Psoas muscle (tissue), 8 donors: Measurements from ENCODE around the gene USP24. TPM values are rescaled to one million over a fixed set of nuclear protein-coding genes. Genes with fewer than 3 reads are reported as not detected.

Experiments used
- ATAC-seq, 4 donors: fragments of 200-7000 bp; cut with Tn5 transposase; one replicate each; pipeline ENCODE4 v1.9.1; 2020; ENCODE audit warnings: moderate library complexity in 3 of 4, mild to moderate bottlenecking in 2 of 4
- DNase-seq, 2 donors: peaks; one replicate each; pipeline ENCODE4 v3.0.0-alpha.2; 2020
- H3K27ac ChIP-seq: fragments of 200-600 bp; one replicate; pipeline ENCODE4 v1.8.0; 2022
- H3K27me3 ChIP-seq, 3 donors: fragments of 200-600 bp in 1 of 3; one replicate each; pipeline versions ENCODE4 v1.6.1 to v1.8.0; 2013 to 2022; ENCODE audit warnings: low read length in 2 of 3, mild to moderate bottlenecking in 2 of 3, moderate library complexity in 1 of 3; ENCODE audit not compliant: insufficient read depth in 3 of 3
- H3K36me3 ChIP-seq, 2 donors: fragments of 200-600 bp in 1 of 2; one replicate each; pipeline versions ENCODE4 v1.6.1 to v1.8.0; 2013 to 2022; ENCODE audit warnings: low read depth in 1 of 2, mild to moderate bottlenecking in 1 of 2, moderate library complexity in 1 of 2; ENCODE audit not compliant: insufficient read depth in 1 of 2
- H3K4me1 ChIP-seq: fragments of 200-600 bp; one replicate; pipeline ENCODE4 v1.8.0; 2022
- H3K4me3 ChIP-seq: fragments of 200-600 bp; one replicate; pipeline ENCODE4 v1.8.0; 2022; ENCODE audit warnings: mild to moderate bottlenecking
- H3K9me3 ChIP-seq: fragments of 200-600 bp; one replicate; pipeline ENCODE4 v1.8.0; 2022
- WGBS, 3 donors: extraction: QIAGEN DNeasy Blood & Tissue Kit; methylation state at CpG; one replicate each; pipeline versions ENCODE4 v1.1.6 to v1.1.7; 2013; 5-methylcytosine and 5-hydroxymethylcytosine counted together
- intact Hi-C, 2 donors: fragments of 100-400 bp; cut with DNase I; formaldehyde crosslinking; loops; one replicate each; pipeline versions ENCODE4 v1.11.0 to v1.14.2; 2022
- polyA plus RNA-seq, 3 donors: library from polyadenylated mRNA; stranded (reverse); fragments of 200-250 nt; gene quantifications; one replicate each; pipeline ENCODE4 v1.2.3, GENCODE V29; 2013
- total RNA-seq, 4 donors: library from RNA; stranded (reverse); fragmentation: NEBNext Ultra II Directional in 2 of 4; extraction: Animal tissue kit (Norgen Biotek cat#: 25700) in 2 of 4; gene quantifications; one replicate each; pipeline versions ENCODE4 v1.2.1 to v1.2.4, GENCODE V29; 2021 to 2023
- TF ChIP-seq, protein P1 (sequence below): fragments of 200-600 bp; IDR thresholded peaks from one replicate; pipeline ENCODE4 v1.8.0; 2022; ENCODE audit warnings: antibody characterized with exemption
- donor health status: healthy with polysubstance abuse.
- donor health status: DM: no; HTN: no; CAD: no; lungs with moderate emphysema.
- donor health status: Bipolar disorder and iron deficiency.
- donor health status: healthy.
- donor health status: DM: yes; HTN: yes; CAD: no.
- donor health status: DM: no; HTN: no; CAD: no.
- donor health status: DM: no; HTN: no; CAD: no.
- donor health status: DM: yes; HTN: yes; CAD: no.

USP24 gene
- total and polyA plus RNA-seq, 7 donors, result 14.6 to 67.9 (median 53.2) TPM

- intact Hi-C loops, result no loop called here
- no peak for DNase-seq
- TF ChIP-seq, protein P1, sequence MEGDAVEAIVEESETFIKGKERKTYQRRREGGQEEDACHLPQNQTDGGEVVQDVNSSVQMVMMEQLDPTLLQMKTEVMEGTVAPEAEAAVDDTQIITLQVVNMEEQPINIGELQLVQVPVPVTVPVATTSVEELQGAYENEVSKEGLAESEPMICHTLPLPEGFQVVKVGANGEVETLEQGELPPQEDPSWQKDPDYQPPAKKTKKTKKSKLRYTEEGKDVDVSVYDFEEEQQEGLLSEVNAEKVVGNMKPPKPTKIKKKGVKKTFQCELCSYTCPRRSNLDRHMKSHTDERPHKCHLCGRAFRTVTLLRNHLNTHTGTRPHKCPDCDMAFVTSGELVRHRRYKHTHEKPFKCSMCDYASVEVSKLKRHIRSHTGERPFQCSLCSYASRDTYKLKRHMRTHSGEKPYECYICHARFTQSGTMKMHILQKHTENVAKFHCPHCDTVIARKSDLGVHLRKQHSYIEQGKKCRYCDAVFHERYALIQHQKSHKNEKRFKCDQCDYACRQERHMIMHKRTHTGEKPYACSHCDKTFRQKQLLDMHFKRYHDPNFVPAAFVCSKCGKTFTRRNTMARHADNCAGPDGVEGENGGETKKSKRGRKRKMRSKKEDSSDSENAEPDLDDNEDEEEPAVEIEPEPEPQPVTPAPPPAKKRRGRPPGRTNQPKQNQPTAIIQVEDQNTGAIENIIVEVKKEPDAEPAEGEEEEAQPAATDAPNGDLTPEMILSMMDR, result no peak
- H3K36me3 ChIP-seq, result no peaks in the 10 kb centered on the region
- H3K4me1 ChIP-seq, result peaks cover under 1% of the 10 kb centered on the region
- no peak overlapping the region for H3K4me3 ChIP-seq
- WGBS, 3 donors, result 95 to 100% (median 100%) methylated on average over 3 of the region's 3 CpGs
- no peak for ATAC-seq
- H3K27ac ChIP-seq, result no peak overlapping the region
- no peaks in the 10 kb centered on the region for H3K27me3 ChIP-seq
- H3K9me3 ChIP-seq, result no peaks in the 10 kb centered on the region
Observed at GRCh38 chr1:55047611-55048010, 167.6 kb downstream of the USP24 start.

DNA sequence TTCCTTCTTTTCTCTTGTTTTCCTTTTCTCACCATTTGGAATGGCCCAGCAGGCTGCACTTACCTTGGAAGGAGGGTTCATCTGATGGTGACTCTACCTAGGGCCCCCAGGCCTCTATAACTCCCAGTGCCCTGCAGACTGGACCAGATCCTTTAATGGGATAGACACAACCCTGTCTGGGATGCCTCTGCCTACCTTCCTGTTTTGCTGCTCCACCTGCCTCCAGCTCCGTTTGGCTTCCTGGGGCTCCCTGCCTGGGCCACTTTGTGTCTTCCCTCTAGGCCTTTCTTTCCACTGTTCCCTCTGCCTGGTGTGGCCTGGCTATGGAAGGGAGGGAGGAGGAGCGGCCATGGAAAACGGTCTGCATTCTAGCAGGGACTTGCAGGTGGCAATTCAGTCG is 168.3 kb downstream of the USP24 start:
- no peak for DNase-seq
- Histone ChIP-seq H3K27me3 (no peaks in the 10 kb centered on the region), H3K36me3 (no peaks in the 10 kb centered on the region), H3K9me3 (no peaks in the 10 kb centered on the region), H3K27ac (no peak overlapping the region), H3K4me1 (no peaks in the 10 kb centered on the region), H3K4me3 (no peak overlapping the region)
- TF ChIP-seq, protein P1, result no peak
- no peak for ATAC-seq
- WGBS, 3 donors, result 83 to 87% (median 85%) methylated on average over 4 of the region's 4 CpGs
- intact Hi-C loops, result no loop called here

DNA sequence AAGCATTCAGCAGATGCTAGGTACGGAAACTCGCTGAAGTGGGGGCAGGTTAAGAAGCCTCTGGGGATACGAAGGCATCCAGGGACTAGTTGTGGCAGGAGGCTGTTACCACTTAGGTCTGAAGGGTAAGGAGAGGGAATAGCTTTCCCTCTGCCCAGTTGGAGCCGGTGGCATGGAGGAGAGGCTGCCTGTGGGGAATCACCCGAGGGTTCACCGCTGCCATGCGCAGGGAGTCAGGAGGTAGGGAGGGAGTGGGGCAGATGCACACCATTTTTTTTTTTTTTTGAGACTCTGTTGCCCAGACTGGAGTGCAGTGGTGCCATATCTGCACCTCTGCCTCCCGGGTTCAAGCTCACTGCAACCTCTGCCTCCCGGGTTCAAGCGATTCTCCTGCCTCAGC is 169.7 kb downstream of the USP24 start:
- Histone ChIP-seq H3K4me1 (no peaks in the 10 kb centered on the region), H3K36me3 (no peaks in the 10 kb centered on the region), H3K9me3 (no peaks in the 10 kb centered on the region), H3K4me3 (no peak overlapping the region), H3K27me3 (peaks cover 0 to 3% (median 0%) of the 10 kb centered on the region in 3 donors), H3K27ac (no peak overlapping the region)
- TF ChIP-seq, protein P1, result no peak
- DNase-seq, result no peak
- ATAC-seq, result no peak
- intact Hi-C loops, result no loop called here
- 94 to 98% (median 97%) methylated on average over 10 of the region's 10 CpGs for WGBS, 3 donors

DNA sequence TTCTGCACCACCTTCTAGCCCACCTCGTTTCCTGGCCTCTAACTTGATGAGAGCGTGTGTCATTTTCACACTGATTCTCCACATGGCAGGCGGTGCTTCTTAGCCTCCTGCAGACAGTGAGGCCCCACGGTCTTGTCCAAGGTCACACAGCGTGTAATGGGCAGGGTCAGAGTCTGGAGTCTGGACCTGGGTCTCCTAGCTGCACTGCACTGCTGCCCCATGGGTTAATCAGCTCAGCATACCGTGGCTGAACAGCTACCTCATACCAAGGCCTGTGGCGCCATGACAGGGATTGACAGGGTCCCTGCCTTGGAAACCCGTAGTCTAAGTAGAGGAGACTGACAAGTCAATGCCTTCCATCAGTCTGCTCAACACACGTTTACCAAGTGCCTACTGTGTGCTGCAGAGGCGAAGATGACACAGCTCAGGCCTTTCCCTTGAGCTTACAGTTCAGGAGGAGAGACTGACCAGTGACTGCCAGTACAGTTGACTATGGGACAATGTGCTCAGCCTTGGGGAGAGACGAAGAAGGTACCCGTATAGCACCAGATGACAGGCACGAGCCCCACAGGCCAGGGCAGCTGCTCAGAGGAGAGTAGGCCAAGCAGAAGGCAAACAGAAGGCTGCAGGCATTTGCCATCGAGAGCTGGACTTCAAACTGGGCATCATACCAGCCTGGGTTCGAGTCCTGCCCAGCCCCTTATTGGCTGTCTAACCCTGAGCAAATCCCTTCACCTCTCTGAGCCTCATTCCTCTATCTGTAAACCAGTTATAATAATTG is 170.4 kb downstream of the USP24 start:
- ATAC-seq, result no peak
- no peak for DNase-seq
- Histone ChIP-seq H3K4me3 (no peak overlapping the region), H3K9me3 (no peaks in the 10 kb centered on the region), H3K27ac (no peak overlapping the region), H3K36me3 (no peaks in the 10 kb centered on the region), H3K4me1 (peaks cover 2% of the 10 kb centered on the region), H3K27me3 (peaks cover 0 to 5% (median 4%) of the 10 kb centered on the region in 3 donors)
- 84 to 93% (median 86%) methylated on average over 15 of the region's 15 CpGs for WGBS, 3 donors
- TF ChIP-seq, protein P1, result no peak
- intact Hi-C loops, result no loop called here

- TF ChIP-seq, protein P1, result no peak
- H3K27ac ChIP-seq, result no peak overlapping the region
- 93 to 97% (median 96%) methylated on average over 9 of the region's 9 CpGs for whole genome bisulfite sequencing, 3 donors
- H3K27me3 ChIP-seq, result peaks cover 0 to 15% (median 4%) of the 10 kb centered on the region in 3 donors
- H3K4me1 ChIP-seq, result peaks cover 6% of the 10 kb centered on the region
- H3K9me3 ChIP-seq, result no peaks in the 10 kb centered on the region
- intact Hi-C loops, result no loop called here
- no peak for ATAC-seq
- no peak overlapping the region for H3K4me3 ChIP-seq
- no peak for DNase-seq
- H3K36me3 ChIP-seq, result no peaks in the 10 kb centered on the region
Observed at GRCh38 chr1:55043726-55044125, 171.4 kb downstream of the USP24 start.
